Stimulated activated CD8-positive, alpha-beta memory T cell treated with anti-CD3 and anti-CD28 coated beads, Interleukin-7, amount 100 ng/mL, for 48 hours (primary cell): ENCODE results near the gene IZUMO1.
"Not testable (repeated sequence)": the region's sequence is repeated elsewhere in the genome, so short reads cannot be mapped to it uniquely, and the experiment has no call there.

Experiments used
- DNase-seq, 2 donors: peaks; one replicate each; pipeline ENCODE4 v3.0.0-alpha.2; 2020; ENCODE audit warnings: low read depth in 1 of 2; ENCODE audit errors: extremely low read depth in 1 of 2

The IZUMO1 gene

GRCh38 chr19:48714759-48715675, 31.7 kb downstream of the IZUMO1 start:
- DNase-seq = no peak

- DNase-seq = peak; percentile 94 to 99
Measured at GRCh38 chr19:48713864-48714755, 32.6 kb downstream of the IZUMO1 start.

GRCh38 chr19:48713041-48713863, 33.5 kb downstream of the IZUMO1 start:
- DNase-seq = no peak

GRCh38 chr19:48711106-48711662, 35.5 kb downstream of the IZUMO1 start:
- DNase-seq = no peak

- no peak for DNase-seq
Measured at GRCh38 chr19:48708471-48708870, 38.2 kb downstream of the IZUMO1 start.

GRCh38 chr19:48705431-48705830, 41.3 kb downstream of the IZUMO1 start:
- no peak for DNase-seq

- no peak for DNase-seq
Measured at GRCh38 chr19:48703316-48703715, 43.4 kb downstream of the IZUMO1 start.

GRCh38 chr19:48702701-48703100, 44.0 kb downstream of the IZUMO1 start:
- no peak for DNase-seq

GRCh38 chr19:48698046-48698445, 48.7 kb downstream of the IZUMO1 start:
- no peak for DNase-seq

GRCh38 chr19:48696353-48697010, 50.2 kb downstream of the IZUMO1 start:
- DNase-seq = no peak

GRCh38 chr19:48695743-48696352, 50.9 kb downstream of the IZUMO1 start, which contains the start of gene FUT2:
FUT2 (plus strand) TSS chr19:48695971; CDS start chr19:48702957, 6,986 bp downstream.
- no peak for DNase-seq

- not testable (repeated sequence) for DNase-seq
Measured at GRCh38 chr19:48693629-48694028, 53.1 kb downstream of the IZUMO1 start.
